Measurements from ENCODE around the gene VPS13D. TPM values are rescaled to one million over a fixed set of nuclear protein-coding genes. Genes with fewer than 3 reads are reported as not detected.

Gene VPS13D
- total RNA-seq, 1 experiment from 2014 or later, result 33.1 TPM

GRCh38 chr1:12269351-12269750 is 39.5 kb downstream of the VPS13D start:
- CTCF ChIA-PET, result interaction anchor here (0.6 kb wide), 1 partner anchor 14 kb away, joined by 14 read pairs; no protein-coding TSS in a partner anchor
- POLR2A ChIA-PET, result no interaction called here
- BruUV-seq (replicated peaks), result no TSS peak
- no peaks in the 10 kb centered on the region for H3K27me3 ChIP-seq (ENCODE audit: control insufficient read depth, insufficient read depth, low read length)
- ATAC-seq, result no peak
- in situ Hi-C loops (cut with HindIII; ENCODE audit: low pct_unique_long_range_greater_than_20kb, low sequenced_read_pairs), result no loop called here
- no peak overlapping the region for H3K27ac ChIP-seq (ENCODE audit: low read length)
- H3K4me3 ChIP-seq (ENCODE audit: low read depth in 2 of 2, low read length in 2 of 2), result no peak overlapping the region
- DNase-seq (ENCODE audit: low read depth, low spot score), result no peak
- H3K4me1 ChIP-seq (ENCODE audit: control insufficient read depth, insufficient read depth, low read length), result peaks cover 9% of the 10 kb centered on the region
- TF ChIP-seq CTCF (IDR thresholded peaks at IDR 0.05) (no peak), TCF7L2 (IDR thresholded peaks at IDR 0.05; ENCODE audit: low read depth, low read length) (no peak), POLR2AphosphoS5 (IDR thresholded peaks at IDR 0.05; ENCODE audit: low read depth, low read length) (no peak), REST (IDR thresholded peaks at IDR 0.05; ENCODE audit: insufficient read depth in 1 of 2, low read depth in 2 of 2, low read length in 1 of 2) (no peak), SIN3A (IDR thresholded peaks at IDR 0.05; ENCODE audit: borderline replicate concordance, insufficient read depth, low read depth, low read length) (no peak)
- H3K9me3 ChIP-seq (ENCODE audit: control insufficient read depth, insufficient read depth, low read depth, low read length), result no peaks in the 10 kb centered on the region
- intact Hi-C loops (cut with micrococcal nuclease; ENCODE audit: unreplicated experiment), result no loop called here
- peaks cover 8% of the 10 kb centered on the region for H3K36me3 ChIP-seq (ENCODE audit: control insufficient read depth, insufficient read depth, low read length)

- TF ChIP-seq CTCF (IDR thresholded peaks at IDR 0.05) (no peak), TCF7L2 (IDR thresholded peaks at IDR 0.05; ENCODE audit: low read depth, low read length) (no peak), POLR2AphosphoS5 (IDR thresholded peaks at IDR 0.05; ENCODE audit: low read depth, low read length) (no peak), REST (IDR thresholded peaks at IDR 0.05; ENCODE audit: insufficient read depth in 1 of 2, low read depth in 2 of 2, low read length in 1 of 2) (no peak), SIN3A (IDR thresholded peaks at IDR 0.05; ENCODE audit: borderline replicate concordance, insufficient read depth, low read depth, low read length) (no peak)
- no peak overlapping the region for H3K27ac ChIP-seq (ENCODE audit: low read length)
- peaks cover 9% of the 10 kb centered on the region for H3K4me1 ChIP-seq (ENCODE audit: control insufficient read depth, insufficient read depth, low read length)
- intact Hi-C loops (cut with micrococcal nuclease; ENCODE audit: unreplicated experiment), result no loop called here
- ATAC-seq (no peak), DNase-seq (ENCODE audit: low read depth, low spot score) (no peak)
- POLR2A ChIA-PET, result no interaction called here
- no peaks in the 10 kb centered on the region for H3K9me3 ChIP-seq (ENCODE audit: control insufficient read depth, insufficient read depth, low read depth, low read length)
- H3K4me3 ChIP-seq (ENCODE audit: low read depth in 2 of 2, low read length in 2 of 2), result no peak overlapping the region
- in situ Hi-C loops (cut with HindIII; ENCODE audit: low pct_unique_long_range_greater_than_20kb, low sequenced_read_pairs), result no loop called here
- CTCF ChIA-PET, result interaction anchor here (0.7 kb wide), 1 partner anchor 329 kb away, joined by 4 read pairs; no protein-coding TSS in a partner anchor
- no peaks in the 10 kb centered on the region for H3K27me3 ChIP-seq (ENCODE audit: control insufficient read depth, insufficient read depth, low read length)
- peaks cover 8% of the 10 kb centered on the region for H3K36me3 ChIP-seq (ENCODE audit: control insufficient read depth, insufficient read depth, low read length)
- BruUV-seq (replicated peaks), result no TSS peak
Observed at GRCh38 chr1:12271033-12271432, 41.2 kb downstream of the VPS13D start.

All from Panc1 (cell line).